OCI-LY7 (cell line): ENCODE data around the gene ZNF609. TPM values are rescaled to one million over a fixed set of nuclear protein-coding genes. Genes with fewer than 3 reads are reported as not detected.

ENCODE experiments used
- BruUV-seq: library from RNA; stranded (reverse); fragments of 400-500 nt; replicated peaks from 2 replicates; lab custom pipeline; 2021; lab: Mats Ljungman, UMichigan
- CTCF ChIA-PET: fragments of 300-600 bp; sonication (Branson Sonifier 250); formaldehyde crosslinking; loops from one replicate; lab custom pipeline; 2022; ENCODE audit warnings: antibody characterized with exemption; ENCODE audit not compliant: unreplicated experiment; lab: Charles Lee
- POLR2A ChIA-PET: fragments of 300-600 bp; sonication (Branson Sonifier 250); formaldehyde crosslinking; loops from one replicate; lab custom pipeline; 2022; ENCODE audit warnings: antibody characterized with exemption; lab: Charles Lee
- DNase-seq: peaks from one replicate; pipeline ENCODE4 v3.0.0-alpha.2; 2015; ENCODE audit warnings: low spot score
- H2AFZ ChIP-seq: fragments of 200-600 bp; sonication (generic), shearing (Covaris generic); 2 replicates; pipeline ENCODE4 v1.6.1; 2014; ENCODE audit warnings: mild to moderate bottlenecking, antibody characterized with exemption, low read length, moderate library complexity
- H3K27ac ChIP-seq: fragments of 200-600 bp; sonication (generic); 2 replicates; pipeline ENCODE4 v1.5.1; 2014; ENCODE audit warnings: mixed run types, low read depth, mild to moderate bottlenecking, moderate library complexity, low read length, inconsistent platforms; ENCODE audit not compliant: poor library complexity, severe bottlenecking
- H3K36me3 ChIP-seq: fragments of 200-600 bp; sonication (generic); 2 replicates; pipeline ENCODE4 v1.6.1; 2014; ENCODE audit warnings: mild to moderate bottlenecking, antibody characterized with exemption, low read length, moderate library complexity, mixed read lengths; ENCODE audit not compliant: insufficient read depth
- H3K4me1 ChIP-seq: fragments of 200-600 bp; sonication (generic); 2 replicates; pipeline ENCODE4 v1.5.1; 2014; ENCODE audit warnings: mild to moderate bottlenecking, low read length; ENCODE audit not compliant: insufficient read depth, poor library complexity, severe bottlenecking
- H3K4me2 ChIP-seq: fragments of 200-600 bp; sonication (generic); 2 replicates; pipeline ENCODE4 v1.6.1; 2014; ENCODE audit warnings: mild to moderate bottlenecking, low read length
- H3K4me3 ChIP-seq: fragments of 200-600 bp; sonication (generic); 2 replicates; pipeline ENCODE4 v1.5.1; 2014; ENCODE audit warnings: mild to moderate bottlenecking, low read depth, low read length; ENCODE audit not compliant: poor library complexity, severe bottlenecking
- H3K79me2 ChIP-seq: fragments of 200-600 bp; sonication (generic); 2 replicates; pipeline ENCODE4 v1.6.1; 2016; ENCODE audit warnings: low read depth, mild to moderate bottlenecking, low read length, moderate library complexity, mixed read lengths; ENCODE audit not compliant: insufficient read depth
- H3K9me2 ChIP-seq: fragments of 200-600 bp; sonication (generic); 2 replicates; pipeline ENCODE4 v1.6.1; 2016; ENCODE audit warnings: mild to moderate bottlenecking, low read length, mixed read lengths; ENCODE audit not compliant: insufficient read depth
- H3K9me3 ChIP-seq: fragments of 200-600 bp; sonication (generic); 2 replicates; pipeline ENCODE4 v1.6.1; 2014; ENCODE audit warnings: mild to moderate bottlenecking, mixed run types, low read length, mixed read lengths
- H4K20me1 ChIP-seq: fragments of 200-600 bp; sonication (generic); 2 replicates; pipeline ENCODE4 v1.6.1; 2014; ENCODE audit warnings: mild to moderate bottlenecking, antibody characterized with exemption, low read length, moderate library complexity, mixed read lengths; ENCODE audit not compliant: insufficient read depth
- EZH2phosphoT487 ChIP-seq: fragments of 200-600 bp; sonication (generic); IDR thresholded peaks from 2 replicates; pipeline ENCODE4 v1.6.1; 2018; ENCODE audit warnings: low read depth, borderline replicate concordance, mild to moderate bottlenecking, mixed run types, antibody characterized with exemption, low read length, moderate library complexity, mixed read lengths
- intact Hi-C: fragments of 100-400 bp; cut with micrococcal nuclease; formaldehyde crosslinking; loops from one replicate; pipeline ENCODE4 v1.10.0; 2022; ENCODE audit not compliant: unreplicated experiment
- total RNA-seq, 2 experiments: library from RNA; depleted of rRNA in 1 of 2; stranded (reverse); fragments of >200 nt in 1 of 2; shearing (Covaris generic) in 1 of 2; gene quantifications; 2 replicates each; pipeline ENCODE4 v1.2.3, GENCODE V29; 2014 to 2022
- TF ChIP-seq, protein P1 (sequence below): fragments of 200-600 bp; sonication (generic); conservative IDR thresholded peaks from 2 replicates; pipeline ENCODE4 v1.5.1; 2014; ENCODE audit warnings: mild to moderate bottlenecking, antibody characterized with exemption, low read length, moderate library complexity, mixed read lengths

Gene ZNF609
- total RNA-seq, 2 experiments from 2014 or later = 17.2 to 35.1 TPM

- H3K36me3 ChIP-seq = peaks cover 66% of the 10 kb centered on the region
- ChIA-PET POLR2A (interaction anchor here (0.7 kb wide), 1 partner anchor 293 kb away, joined by 3 read pairs; no protein-coding TSS in a partner anchor), CTCF (interaction anchor here (0.6 kb wide), 1 partner anchor 525 kb away, joined by 3 read pairs; no protein-coding TSS in a partner anchor)
- H3K79me2 ChIP-seq = no peaks in the 10 kb centered on the region
- TF ChIP-seq, protein P1, sequence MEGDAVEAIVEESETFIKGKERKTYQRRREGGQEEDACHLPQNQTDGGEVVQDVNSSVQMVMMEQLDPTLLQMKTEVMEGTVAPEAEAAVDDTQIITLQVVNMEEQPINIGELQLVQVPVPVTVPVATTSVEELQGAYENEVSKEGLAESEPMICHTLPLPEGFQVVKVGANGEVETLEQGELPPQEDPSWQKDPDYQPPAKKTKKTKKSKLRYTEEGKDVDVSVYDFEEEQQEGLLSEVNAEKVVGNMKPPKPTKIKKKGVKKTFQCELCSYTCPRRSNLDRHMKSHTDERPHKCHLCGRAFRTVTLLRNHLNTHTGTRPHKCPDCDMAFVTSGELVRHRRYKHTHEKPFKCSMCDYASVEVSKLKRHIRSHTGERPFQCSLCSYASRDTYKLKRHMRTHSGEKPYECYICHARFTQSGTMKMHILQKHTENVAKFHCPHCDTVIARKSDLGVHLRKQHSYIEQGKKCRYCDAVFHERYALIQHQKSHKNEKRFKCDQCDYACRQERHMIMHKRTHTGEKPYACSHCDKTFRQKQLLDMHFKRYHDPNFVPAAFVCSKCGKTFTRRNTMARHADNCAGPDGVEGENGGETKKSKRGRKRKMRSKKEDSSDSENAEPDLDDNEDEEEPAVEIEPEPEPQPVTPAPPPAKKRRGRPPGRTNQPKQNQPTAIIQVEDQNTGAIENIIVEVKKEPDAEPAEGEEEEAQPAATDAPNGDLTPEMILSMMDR = no peak
- TF ChIP-seq EZH2phosphoT487 = no peak
- no peak overlapping the region for H3K4me2 ChIP-seq
- H4K20me1 ChIP-seq = no peaks in the 10 kb centered on the region
- BruUV-seq = no TSS peak
- no peak overlapping the region for H2AFZ ChIP-seq
- no peaks in the 10 kb centered on the region for H3K4me1 ChIP-seq
- no peaks in the 10 kb centered on the region for H3K9me3 ChIP-seq
- intact Hi-C loops = no loop called here
- H3K27ac ChIP-seq = no peak overlapping the region
- H3K9me2 ChIP-seq = no peaks in the 10 kb centered on the region
- H3K4me3 ChIP-seq = no peak overlapping the region
- no peak for DNase-seq
These were observed 228.4 kb downstream of the ZNF609 start for GRCh38 chr15:64688770-64689169.

DNA sequence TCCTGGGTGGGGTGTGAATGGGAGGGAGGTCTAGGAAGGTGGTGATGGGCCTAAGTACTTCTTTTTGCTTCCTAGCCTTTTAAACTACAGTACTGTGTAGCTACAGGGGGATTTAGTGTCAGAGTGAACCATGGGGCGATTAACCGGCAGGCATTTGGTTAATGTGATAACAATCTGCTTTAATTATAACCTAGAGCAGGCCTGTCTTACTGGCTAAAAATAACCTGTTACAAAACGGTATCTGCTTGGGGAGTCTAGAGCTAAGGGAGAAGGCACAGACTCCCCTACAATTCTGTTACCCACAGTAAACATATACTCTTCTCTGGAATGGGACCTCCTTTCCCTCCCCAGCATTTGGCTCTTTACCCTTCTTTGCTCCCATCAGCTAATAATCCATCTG lies 229.6 kb downstream of the ZNF609 start:
- peaks cover 76% of the 10 kb centered on the region for H3K36me3 ChIP-seq
- ChIA-PET POLR2A (interaction anchor here (1.0 kb wide), 1 partner anchor 10 kb away, joined by 4 read pairs; no protein-coding TSS in a partner anchor), CTCF (no interaction called here)
- H3K79me2 ChIP-seq = peaks cover 2% of the 10 kb centered on the region; the same call in 1 of the 2 replicates
- H2AFZ ChIP-seq = no peak overlapping the region
- intact Hi-C loops = no loop called here
- no peak overlapping the region for H3K4me2 ChIP-seq
- DNase-seq = no peak
- H4K20me1 ChIP-seq = no peaks in the 10 kb centered on the region; the same call in 1 of the 2 replicates
- TF ChIP-seq, protein P1 = no peak
- no peak for TF ChIP-seq EZH2phosphoT487
- no TSS peak for BruUV-seq
- no peak overlapping the region for H3K4me3 ChIP-seq
- peaks cover 4% of the 10 kb centered on the region for H3K4me1 ChIP-seq
- H3K9me3 ChIP-seq = no peaks in the 10 kb centered on the region
- no peaks in the 10 kb centered on the region for H3K9me2 ChIP-seq
- no peak overlapping the region for H3K27ac ChIP-seq

DNA sequence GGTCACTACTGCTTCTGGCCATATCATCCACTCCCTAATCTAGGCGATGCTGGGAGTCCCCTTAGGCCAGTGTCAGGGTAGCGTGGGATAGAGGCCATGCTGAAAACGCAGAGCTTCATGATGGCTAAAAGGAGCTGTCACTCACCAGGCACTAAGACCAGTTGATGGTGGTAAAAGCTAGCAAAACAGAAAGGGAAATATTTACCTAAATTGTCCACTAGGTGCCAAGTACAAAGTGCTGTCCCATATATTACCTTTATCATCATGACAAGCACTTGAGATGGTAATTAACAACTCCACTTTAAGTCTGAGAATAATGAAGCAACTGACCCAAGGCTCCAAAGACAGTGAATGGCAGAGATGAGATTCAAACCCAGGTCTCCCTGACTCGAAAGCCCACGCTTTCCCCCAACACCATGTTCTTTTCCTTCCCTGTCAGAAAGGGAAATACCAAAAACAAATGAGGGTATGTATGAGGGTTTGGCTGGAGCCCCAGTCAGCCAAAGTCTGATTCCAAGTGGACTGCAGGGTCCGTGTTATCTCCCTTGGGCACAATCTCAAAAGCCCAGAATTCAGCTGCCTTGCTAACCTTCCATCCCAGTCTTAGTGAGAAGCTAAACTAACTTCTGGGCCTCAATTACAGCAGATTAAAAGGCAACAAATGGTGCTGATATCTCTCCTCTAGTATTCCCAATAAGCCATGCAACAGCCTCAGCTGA lies 230.4 kb downstream of the ZNF609 start:
- H3K4me3 ChIP-seq = no peak overlapping the region
- CTCF ChIA-PET = no interaction called here
- H3K9me3 ChIP-seq = no peaks in the 10 kb centered on the region
- no peak overlapping the region for H2AFZ ChIP-seq
- H3K9me2 ChIP-seq = no peaks in the 10 kb centered on the region
- peaks cover 12% of the 10 kb centered on the region for H3K4me1 ChIP-seq
- no peak overlapping the region for H3K27ac ChIP-seq
- DNase-seq = no peak
- TF ChIP-seq EZH2phosphoT487 = no peak
- TF ChIP-seq, protein P1 = peak; percentile 51
- intact Hi-C loops = no loop called here
- H4K20me1 ChIP-seq = peaks cover 2% of the 10 kb centered on the region; the same call in 1 of the 2 replicates
- peaks cover 6% of the 10 kb centered on the region; the same call in 1 of the 2 replicates for H3K79me2 ChIP-seq
- POLR2A ChIA-PET = interaction anchor here (1.0 kb wide), 1 partner anchor 11 kb away, joined by 4 read pairs; no protein-coding TSS in a partner anchor
- H3K4me2 ChIP-seq = no peak overlapping the region
- no TSS peak for BruUV-seq
- peaks cover 74% of the 10 kb centered on the region for H3K36me3 ChIP-seq
